ENCODE results near the gene RGCC.

DNA sequence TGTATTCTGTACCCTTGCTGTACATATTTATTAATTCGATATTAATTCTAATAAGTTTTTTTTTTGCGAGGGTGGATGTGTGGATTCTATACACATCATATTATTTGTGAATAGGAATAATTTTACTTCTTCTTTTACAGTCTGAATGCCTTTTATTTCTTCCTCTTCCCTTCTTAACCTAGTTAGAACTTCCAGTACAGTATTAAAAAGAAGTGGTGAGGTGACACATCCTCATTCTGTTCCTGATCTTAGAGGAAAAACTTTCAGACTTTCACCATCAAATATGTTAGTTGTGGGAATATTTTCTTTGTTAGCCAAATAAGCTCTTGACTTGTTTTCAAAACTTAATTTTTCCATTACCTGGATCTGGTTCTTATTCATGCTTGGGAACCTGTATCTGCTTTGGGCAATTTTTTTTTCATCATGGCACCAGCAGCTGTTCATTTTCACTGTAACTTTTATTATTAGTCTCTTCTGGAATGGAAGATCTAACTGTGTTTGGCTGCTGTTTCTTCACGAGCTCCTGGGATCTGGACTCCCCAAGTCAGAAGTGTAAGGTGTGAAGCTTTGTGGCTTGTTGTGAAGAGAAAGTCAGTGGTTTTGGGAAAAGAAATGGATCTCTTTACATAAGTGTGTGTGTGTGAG lies 33.1 kb downstream of the RGCC start:
- no peak for TF ChIP-seq EZH2 (IDR thresholded peaks at IDR 0.05; ENCODE audit: low read length, unreplicated experiment)
- TF ChIP-seq, protein P1, sequence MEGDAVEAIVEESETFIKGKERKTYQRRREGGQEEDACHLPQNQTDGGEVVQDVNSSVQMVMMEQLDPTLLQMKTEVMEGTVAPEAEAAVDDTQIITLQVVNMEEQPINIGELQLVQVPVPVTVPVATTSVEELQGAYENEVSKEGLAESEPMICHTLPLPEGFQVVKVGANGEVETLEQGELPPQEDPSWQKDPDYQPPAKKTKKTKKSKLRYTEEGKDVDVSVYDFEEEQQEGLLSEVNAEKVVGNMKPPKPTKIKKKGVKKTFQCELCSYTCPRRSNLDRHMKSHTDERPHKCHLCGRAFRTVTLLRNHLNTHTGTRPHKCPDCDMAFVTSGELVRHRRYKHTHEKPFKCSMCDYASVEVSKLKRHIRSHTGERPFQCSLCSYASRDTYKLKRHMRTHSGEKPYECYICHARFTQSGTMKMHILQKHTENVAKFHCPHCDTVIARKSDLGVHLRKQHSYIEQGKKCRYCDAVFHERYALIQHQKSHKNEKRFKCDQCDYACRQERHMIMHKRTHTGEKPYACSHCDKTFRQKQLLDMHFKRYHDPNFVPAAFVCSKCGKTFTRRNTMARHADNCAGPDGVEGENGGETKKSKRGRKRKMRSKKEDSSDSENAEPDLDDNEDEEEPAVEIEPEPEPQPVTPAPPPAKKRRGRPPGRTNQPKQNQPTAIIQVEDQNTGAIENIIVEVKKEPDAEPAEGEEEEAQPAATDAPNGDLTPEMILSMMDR (conservative IDR thresholded peaks at IDR 0.05; ENCODE audit: low read depth, low read length), result no peak

Measured in PC-3 (cell line).